Caco-2 (cell line): ENCODE results near the gene ADAM12. TPM values are rescaled to one million over a fixed set of nuclear protein-coding genes. Genes with fewer than 3 reads are reported as not detected.

Experiments
- BruUV-seq: library from RNA; stranded (reverse); fragments of 400-500 nt; replicated peaks from 2 replicates; lab custom pipeline; 2021; lab: Mats Ljungman, UMichigan
- CTCF ChIA-PET: fragments of 300-600 bp; sonication (Branson Sonifier 250); formaldehyde crosslinking; loops from one replicate; lab custom pipeline; 2022; ENCODE audit warnings: antibody characterized with exemption; lab: Charles Lee
- POLR2A ChIA-PET: fragments of 300-600 bp; sonication (Branson Sonifier 250); formaldehyde crosslinking; loops from one replicate; lab custom pipeline; 2022; ENCODE audit warnings: antibody characterized with exemption; lab: Charles Lee
- DNase-seq, 2 experiments: peaks; one replicate each; pipeline versions ENCODE4 v3.0.0 to v3.0.0-alpha.2; 2020 to 2022
- H3K27me3 ChIP-seq: replicated peaks from 2 replicates; pipeline ENCODE4 v1.6.0; 2011; ENCODE audit warnings: low read length; ENCODE audit not compliant: control insufficient read depth, insufficient read depth
- H3K36me3 ChIP-seq: 2 replicates; pipeline ENCODE4 v1.5.1; 2011; ENCODE audit warnings: low read length; ENCODE audit not compliant: control insufficient read depth, insufficient read depth
- H3K4me1 ChIP-seq: fragments of 250-450 bp; sonication (Bioruptor Pico); 2 replicates; pipeline ENCODE4 v1.5.1; 2020; ENCODE audit warnings: mild to moderate bottlenecking
- H3K4me3 ChIP-seq: 2 replicates; pipeline ENCODE4 v1.5.1; 2011; ENCODE audit warnings: low read depth, mild to moderate bottlenecking, control low read depth, low read length
- H3K9me3 ChIP-seq: fragments of 250-450 bp; sonication (Bioruptor Pico); 2 replicates; pipeline ENCODE4 v1.5.1; 2020; ENCODE audit warnings: mild to moderate bottlenecking, moderate library complexity
- H3K27ac Mint-ChIP-seq: one replicate; pipeline ENCODE4 v1.8.0; 2022; ENCODE audit warnings: mixed read lengths; ENCODE audit not compliant: unreplicated experiment
- H3K27me3 Mint-ChIP-seq: one replicate; pipeline ENCODE4 v1.8.0; 2022; ENCODE audit warnings: mixed read lengths; ENCODE audit not compliant: insufficient read depth, unreplicated experiment
- H3K36me3 Mint-ChIP-seq: one replicate; pipeline ENCODE4 v1.8.0; 2022; ENCODE audit warnings: mild to moderate bottlenecking, mixed read lengths; ENCODE audit not compliant: insufficient read depth, unreplicated experiment
- H3K4me1 Mint-ChIP-seq: one replicate; pipeline ENCODE4 v1.8.0; 2022; ENCODE audit warnings: low read depth, mixed read lengths; ENCODE audit not compliant: unreplicated experiment
- H3K4me3 Mint-ChIP-seq: one replicate; pipeline ENCODE4 v1.8.0; 2022; ENCODE audit warnings: mild to moderate bottlenecking, moderate library complexity, mixed read lengths; ENCODE audit not compliant: unreplicated experiment
- H3K9me3 Mint-ChIP-seq: one replicate; pipeline ENCODE4 v1.8.0; 2022; ENCODE audit warnings: mixed read lengths; ENCODE audit not compliant: unreplicated experiment
- intact Hi-C: fragments of 100-400 bp; cut with micrococcal nuclease; formaldehyde crosslinking; loops from one replicate; pipeline ENCODE4 v1.10.0; 2022; ENCODE audit not compliant: unreplicated experiment
- total RNA-seq: library from RNA; stranded (reverse); gene quantifications from 2 replicates; pipeline ENCODE4 v1.2.3, GENCODE V29; 2022
- TF ChIP-seq, protein P1 (sequence below), 2 experiments: fragments of 200-600 bp in 1 of 2; IDR thresholded peaks; 1 replicate in 1 of 2; 2 replicates in 1 of 2; pipeline versions ENCODE4 v1.5.1 to v1.8.0; 2011 to 2022; ENCODE audit warnings: antibody characterized with exemption in 1 of 2, control low read depth in 1 of 2, inconsistent platforms in 1 of 2, low read depth in 1 of 2, low read length in 1 of 2, mild to moderate bottlenecking in 1 of 2, moderate library complexity in 1 of 2; ENCODE audit not compliant: insufficient read depth in 1 of 2, severe bottlenecking in 1 of 2, unreplicated experiment in 1 of 2

ADAM12 gene
- total RNA-seq, 1 experiment from 2014 or later, result not detected

DNA sequence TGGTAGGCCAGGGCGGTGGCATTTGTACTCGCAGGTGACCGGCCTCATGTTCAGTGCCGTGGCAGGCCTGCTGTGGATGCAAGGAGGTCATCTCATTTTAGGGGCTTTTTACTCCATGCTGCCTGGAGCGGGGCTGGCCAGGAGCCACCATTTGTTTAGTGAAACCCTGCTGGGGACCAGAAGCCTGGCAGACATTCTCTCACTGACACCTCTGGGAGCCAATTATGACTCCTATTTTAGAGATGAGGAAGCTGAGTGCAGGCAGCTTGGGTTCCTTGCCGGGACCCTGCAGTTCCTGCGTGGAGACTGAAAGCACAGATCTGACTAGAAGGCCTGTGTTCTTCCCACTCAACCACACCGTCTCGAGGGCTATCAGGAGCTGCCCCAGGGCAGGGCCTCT lies 305.3 kb downstream of the ADAM12 start:
- ChIA-PET CTCF (no interaction called here), POLR2A (no interaction called here)
- no peak overlapping the region for H3K27ac Mint-ChIP-seq

GRCh38 chr10:126081841-126082466 lies 306.3 kb downstream of the ADAM12 start:
- no peak for DNase-seq
- Mint-ChIP-seq H3K4me1 (no peaks in the 10 kb centered on the region), H3K4me3 (no peak overlapping the region), H3K36me3 (no peaks in the 10 kb centered on the region), H3K27ac (no peak overlapping the region), H3K9me3 (no peaks in the 10 kb centered on the region), H3K27me3 (no peaks in the 10 kb centered on the region)
- TF ChIP-seq, protein P1, sequence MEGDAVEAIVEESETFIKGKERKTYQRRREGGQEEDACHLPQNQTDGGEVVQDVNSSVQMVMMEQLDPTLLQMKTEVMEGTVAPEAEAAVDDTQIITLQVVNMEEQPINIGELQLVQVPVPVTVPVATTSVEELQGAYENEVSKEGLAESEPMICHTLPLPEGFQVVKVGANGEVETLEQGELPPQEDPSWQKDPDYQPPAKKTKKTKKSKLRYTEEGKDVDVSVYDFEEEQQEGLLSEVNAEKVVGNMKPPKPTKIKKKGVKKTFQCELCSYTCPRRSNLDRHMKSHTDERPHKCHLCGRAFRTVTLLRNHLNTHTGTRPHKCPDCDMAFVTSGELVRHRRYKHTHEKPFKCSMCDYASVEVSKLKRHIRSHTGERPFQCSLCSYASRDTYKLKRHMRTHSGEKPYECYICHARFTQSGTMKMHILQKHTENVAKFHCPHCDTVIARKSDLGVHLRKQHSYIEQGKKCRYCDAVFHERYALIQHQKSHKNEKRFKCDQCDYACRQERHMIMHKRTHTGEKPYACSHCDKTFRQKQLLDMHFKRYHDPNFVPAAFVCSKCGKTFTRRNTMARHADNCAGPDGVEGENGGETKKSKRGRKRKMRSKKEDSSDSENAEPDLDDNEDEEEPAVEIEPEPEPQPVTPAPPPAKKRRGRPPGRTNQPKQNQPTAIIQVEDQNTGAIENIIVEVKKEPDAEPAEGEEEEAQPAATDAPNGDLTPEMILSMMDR (IDR thresholded peaks at IDR 0.05; ENCODE audit: insufficient read depth in 1 of 2, low read depth in 1 of 2, low read length in 1 of 2, severe bottlenecking in 1 of 2, unreplicated experiment in 1 of 2), result no peak
- intact Hi-C loops, result no loop called here
- CTCF ChIA-PET, result no interaction called here
- no TSS peak for BruUV-seq
- no peak overlapping the region for H3K4me3 ChIP-seq
- H3K27me3 ChIP-seq, result no peaks in the 10 kb centered on the region
- no peaks in the 10 kb centered on the region; the same call in none of the 2 replicates for H3K9me3 ChIP-seq
- no peaks in the 10 kb centered on the region for H3K36me3 ChIP-seq
- no peaks in the 10 kb centered on the region for H3K4me1 ChIP-seq
- POLR2A ChIA-PET, result no interaction called here

More for the DNA sequence above, 305.3 kb downstream of the ADAM12 start:
- TF ChIP-seq, protein P1 (IDR thresholded peaks at IDR 0.05; ENCODE audit: insufficient read depth in 1 of 2, low read depth in 1 of 2, low read length in 1 of 2, severe bottlenecking in 1 of 2, unreplicated experiment in 1 of 2), result no peak
- H3K4me1 ChIP-seq, result no peaks in the 10 kb centered on the region
- Mint-ChIP-seq H3K4me1 (no peaks in the 10 kb centered on the region), H3K9me3 (no peaks in the 10 kb centered on the region), H3K36me3 (no peaks in the 10 kb centered on the region), H3K4me3 (no peak overlapping the region), H3K27me3 (no peaks in the 10 kb centered on the region)
- no peak overlapping the region for H3K4me3 ChIP-seq
- no peaks in the 10 kb centered on the region for H3K36me3 ChIP-seq
- intact Hi-C loops, result no loop called here
- DNase-seq, result no peak
- H3K27me3 ChIP-seq, result no peaks in the 10 kb centered on the region
- no peaks in the 10 kb centered on the region; the same call in 1 of the 2 replicates for H3K9me3 ChIP-seq
- BruUV-seq, result no TSS peak

- intact Hi-C loops, result no loop called here
- no peak overlapping the region for H3K4me3 ChIP-seq
- H3K27me3 Mint-ChIP-seq, result no peaks in the 10 kb centered on the region
- H3K9me3 Mint-ChIP-seq, result no peaks in the 10 kb centered on the region
- TF ChIP-seq, protein P1 (IDR thresholded peaks at IDR 0.05; ENCODE audit: insufficient read depth in 1 of 2, low read depth in 1 of 2, low read length in 1 of 2, severe bottlenecking in 1 of 2, unreplicated experiment in 1 of 2), result no peak
- no TSS peak for BruUV-seq
- H3K27me3 ChIP-seq, result no peaks in the 10 kb centered on the region
- H3K4me3 Mint-ChIP-seq, result no peak overlapping the region
- no peaks in the 10 kb centered on the region for H3K36me3 ChIP-seq
- H3K27ac Mint-ChIP-seq, result no peak overlapping the region
- H3K4me1 Mint-ChIP-seq, result no peaks in the 10 kb centered on the region
- POLR2A ChIA-PET, result no interaction called here
- H3K4me1 ChIP-seq, result no peaks in the 10 kb centered on the region
- H3K9me3 ChIP-seq, result no peaks in the 10 kb centered on the region; the same call in none of the 2 replicates
- DNase-seq, result no peak
- CTCF ChIA-PET, result no interaction called here
- no peaks in the 10 kb centered on the region for H3K36me3 Mint-ChIP-seq
Observed at GRCh38 chr10:126080879-126081411, 307.3 kb downstream of the ADAM12 start.
